GM12872 (cell line): ENCODE measurements around the gene LRRC40.

Experiments used
- CTCF ChIP-seq: IDR thresholded peaks from 3 replicates; pipeline ENCODE4 v1.5.1; 2011; ENCODE audit warnings: low read depth, mild to moderate bottlenecking, low read length, moderate library complexity; ENCODE audit not compliant: insufficient read depth

LRRC40 gene

DNA sequence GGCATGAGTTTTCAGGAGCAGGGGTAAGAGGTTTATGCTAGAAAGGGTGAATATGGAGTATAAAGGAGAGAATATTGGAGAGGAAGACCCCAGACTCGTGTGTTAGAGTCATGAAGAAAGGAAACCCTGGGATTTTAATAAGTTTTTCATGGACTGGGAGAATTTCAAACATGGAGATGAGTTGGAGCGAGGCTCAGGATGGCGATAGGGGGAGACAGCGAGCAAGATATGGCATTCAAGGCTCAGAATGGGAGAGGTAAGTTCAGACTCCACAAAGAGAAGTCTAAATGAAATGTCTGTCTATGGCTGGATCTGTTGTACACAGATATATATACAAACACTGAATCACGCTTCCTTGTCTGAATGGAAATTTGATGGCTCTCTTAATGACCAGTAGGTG is 92.5 kb downstream of the LRRC40 start:
- peak; percentile 43; the same call in 2 of the 3 replicates for TF ChIP-seq CTCF

- TF ChIP-seq CTCF, result no peak
Measured at GRCh38 chr1:70109241-70109640, 96.1 kb downstream of the LRRC40 start.

- no peak for TF ChIP-seq CTCF
Measured at GRCh38 chr1:70103770-70104169, 101.6 kb downstream of the LRRC40 start.

GRCh38 chr1:70101774-70102173 is 103.6 kb downstream of the LRRC40 start:
- no peak for TF ChIP-seq CTCF

DNA sequence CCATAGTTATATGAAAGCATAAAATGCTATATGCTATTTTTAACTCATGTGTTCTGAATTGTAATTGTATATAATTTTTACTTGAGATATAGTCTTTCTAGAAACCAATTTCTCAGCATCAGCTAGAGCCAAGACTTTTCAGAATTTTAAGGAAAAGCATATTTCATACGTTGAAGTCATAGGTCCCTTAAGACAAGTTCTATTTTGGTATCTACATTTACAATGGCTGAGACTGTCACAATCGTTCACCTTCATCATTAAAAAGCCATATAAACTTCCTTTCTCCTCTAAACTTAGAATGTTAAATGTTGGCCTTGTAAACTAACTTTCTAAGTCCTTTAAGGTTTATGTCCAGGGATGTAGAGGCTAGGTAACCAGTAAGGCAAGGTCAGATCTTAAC is 104.1 kb downstream of the LRRC40 start:
- no peak for TF ChIP-seq CTCF
